Measurements from ENCODE around the gene PTPRG. TPM values are rescaled to one million over a fixed set of nuclear protein-coding genes. Genes with fewer than 3 reads are reported as not detected.

Gene PTPRG
- total and polyA plus RNA-seq, 2 donors (not counting 1 experiment from before 2014, with no cell fraction given): 67.0 to 97.9 TPM

DNA sequence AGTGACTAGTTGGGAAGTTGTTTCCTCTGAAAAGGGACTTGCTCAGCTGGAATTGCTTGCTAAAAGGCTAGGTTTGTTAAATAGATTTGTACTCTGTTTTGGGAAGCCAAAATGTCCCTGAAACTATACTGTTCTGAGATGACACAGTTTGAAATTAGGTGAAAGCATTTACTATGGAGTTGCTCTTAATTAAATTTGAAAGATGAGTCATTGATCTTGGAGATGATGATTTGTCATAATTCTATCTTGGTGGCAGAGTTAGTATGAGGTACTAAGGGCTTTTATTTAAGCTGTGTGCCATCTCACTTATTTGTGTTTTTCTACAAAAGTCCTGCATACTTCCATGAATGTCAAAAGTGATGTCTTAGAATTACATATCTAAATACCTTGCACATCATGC is 320.9 kb downstream of the PTPRG start:
- no peak for TF ChIP-seq EZH2 (IDR thresholded peaks at IDR 0.05; ENCODE audit: low read length, missing control alignments)
- TF ChIP-seq, protein P1, sequence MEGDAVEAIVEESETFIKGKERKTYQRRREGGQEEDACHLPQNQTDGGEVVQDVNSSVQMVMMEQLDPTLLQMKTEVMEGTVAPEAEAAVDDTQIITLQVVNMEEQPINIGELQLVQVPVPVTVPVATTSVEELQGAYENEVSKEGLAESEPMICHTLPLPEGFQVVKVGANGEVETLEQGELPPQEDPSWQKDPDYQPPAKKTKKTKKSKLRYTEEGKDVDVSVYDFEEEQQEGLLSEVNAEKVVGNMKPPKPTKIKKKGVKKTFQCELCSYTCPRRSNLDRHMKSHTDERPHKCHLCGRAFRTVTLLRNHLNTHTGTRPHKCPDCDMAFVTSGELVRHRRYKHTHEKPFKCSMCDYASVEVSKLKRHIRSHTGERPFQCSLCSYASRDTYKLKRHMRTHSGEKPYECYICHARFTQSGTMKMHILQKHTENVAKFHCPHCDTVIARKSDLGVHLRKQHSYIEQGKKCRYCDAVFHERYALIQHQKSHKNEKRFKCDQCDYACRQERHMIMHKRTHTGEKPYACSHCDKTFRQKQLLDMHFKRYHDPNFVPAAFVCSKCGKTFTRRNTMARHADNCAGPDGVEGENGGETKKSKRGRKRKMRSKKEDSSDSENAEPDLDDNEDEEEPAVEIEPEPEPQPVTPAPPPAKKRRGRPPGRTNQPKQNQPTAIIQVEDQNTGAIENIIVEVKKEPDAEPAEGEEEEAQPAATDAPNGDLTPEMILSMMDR (conservative IDR thresholded peaks at IDR 0.05 in 1 of 2, IDR thresholded peaks at IDR 0.05 in 1 of 2; ENCODE audit: low read depth in 1 of 2, low read length in 2 of 2): no peak

DNA sequence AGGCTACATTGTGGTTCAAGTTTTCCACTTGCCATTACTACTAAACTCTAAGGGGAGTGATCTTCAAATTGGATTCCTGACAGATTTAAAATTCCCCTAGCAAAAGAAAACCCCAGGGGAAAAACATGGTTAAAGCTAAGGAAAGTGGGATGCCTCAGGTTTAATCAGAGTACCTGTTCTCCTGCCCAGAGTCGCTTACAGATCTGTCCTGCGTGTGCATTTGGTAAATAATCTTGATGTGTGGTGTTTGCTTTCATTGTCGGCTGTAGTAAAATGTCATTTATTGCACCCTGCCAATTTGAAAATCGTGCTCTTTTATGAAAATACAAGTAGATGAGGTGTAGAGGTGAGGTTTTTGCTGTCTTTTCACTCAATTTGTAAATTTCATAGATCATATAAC is 323.4 kb downstream of the PTPRG start:
- Histone ChIP-seq H3K9me3 (ENCODE audit: control insufficient read depth, insufficient read depth, low read depth, low read length) (no peaks in the 10 kb centered on the region), H4K20me1 (ENCODE audit: control insufficient read depth, extremely low read depth, insufficient read depth, low read length) (peaks cover 2% of the 10 kb centered on the region), H3K4me1 (ENCODE audit: control insufficient read depth, extremely low read depth, insufficient read depth, low read length) (no peaks in the 10 kb centered on the region), H3K36me3 (ENCODE audit: control insufficient read depth, insufficient read depth, low read length) (no peaks in the 10 kb centered on the region), H3K4me2 (ENCODE audit: extremely low read depth, insufficient read depth, low read length) (no peak overlapping the region), H3K9ac (ENCODE audit: insufficient read depth, low read length) (no peak overlapping the region), H3K27ac (ENCODE audit: insufficient read depth, low read length) (no peak overlapping the region), H3K27me3 (ENCODE audit: control insufficient read depth, insufficient read depth, low read length) (no peaks in the 10 kb centered on the region), H3K4me3 (replicated peaks in 1 of 4; ENCODE audit: control extremely low read depth in 1 of 4, insufficient read depth in 1 of 4, low read depth in 3 of 4, low read length in 4 of 4) (no peak overlapping the region), H3K79me2 (ENCODE audit: control insufficient read depth, insufficient read depth, low read length) (no peaks in the 10 kb centered on the region), H2AFZ (ENCODE audit: low read length) (no peak overlapping the region)
- TF ChIP-seq, protein P1 (conservative IDR thresholded peaks at IDR 0.05 in 1 of 2, IDR thresholded peaks at IDR 0.05 in 1 of 2; ENCODE audit: low read depth in 1 of 2, low read length in 2 of 2): no peak
- no peak for TF ChIP-seq EZH2 (IDR thresholded peaks at IDR 0.05; ENCODE audit: low read length, missing control alignments)
- DNase-seq (ENCODE audit: low read depth in 2 of 2): no peak

More for the DNA sequence above, 320.9 kb downstream of the PTPRG start:
- Histone ChIP-seq H3K79me2 (ENCODE audit: control insufficient read depth, insufficient read depth, low read length) (no peaks in the 10 kb centered on the region), H3K36me3 (ENCODE audit: control insufficient read depth, insufficient read depth, low read length) (no peaks in the 10 kb centered on the region), H3K4me1 (ENCODE audit: control insufficient read depth, extremely low read depth, insufficient read depth, low read length) (no peaks in the 10 kb centered on the region), H3K27me3 (ENCODE audit: control insufficient read depth, insufficient read depth, low read length) (no peaks in the 10 kb centered on the region), H3K4me3 (replicated peaks in 1 of 4; ENCODE audit: control extremely low read depth in 1 of 4, insufficient read depth in 1 of 4, low read depth in 3 of 4, low read length in 4 of 4) (no peak overlapping the region), H3K9ac (ENCODE audit: insufficient read depth, low read length) (no peak overlapping the region), H4K20me1 (ENCODE audit: control insufficient read depth, extremely low read depth, insufficient read depth, low read length) (no peaks in the 10 kb centered on the region), H3K4me2 (ENCODE audit: extremely low read depth, insufficient read depth, low read length) (no peak overlapping the region), H2AFZ (ENCODE audit: low read length) (no peak overlapping the region), H3K27ac (ENCODE audit: insufficient read depth, low read length) (no peak overlapping the region), H3K9me3 (ENCODE audit: control insufficient read depth, insufficient read depth, low read depth, low read length) (no peaks in the 10 kb centered on the region)
- DNase-seq (ENCODE audit: low read depth in 2 of 2): no peak

DNA sequence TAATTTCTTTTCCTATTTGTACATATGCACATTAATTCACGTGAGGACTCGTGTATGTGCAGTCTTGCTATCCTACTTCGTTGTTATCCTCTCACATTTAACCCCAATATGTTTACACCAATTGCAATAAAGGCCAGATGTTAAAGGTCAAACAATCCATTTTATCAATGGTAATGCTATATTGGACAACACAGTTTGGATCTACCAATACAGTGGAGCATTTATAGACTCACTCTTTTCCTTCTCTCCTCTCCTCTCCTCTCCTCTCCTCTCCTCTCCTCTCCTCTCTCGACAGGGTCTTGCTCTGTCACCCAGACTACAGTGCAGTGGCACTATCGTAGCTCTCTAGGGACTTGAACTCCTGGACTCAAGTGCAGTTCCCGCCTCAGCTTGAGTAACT is 324.0 kb downstream of the PTPRG start:
- H4K20me1 ChIP-seq (ENCODE audit: control insufficient read depth, extremely low read depth, insufficient read depth, low read length): peaks cover 2% of the 10 kb centered on the region
- no peak overlapping the region for H3K27ac ChIP-seq (ENCODE audit: insufficient read depth, low read length)
- H3K4me1 ChIP-seq (ENCODE audit: control insufficient read depth, extremely low read depth, insufficient read depth, low read length): no peaks in the 10 kb centered on the region
- no peaks in the 10 kb centered on the region for H3K27me3 ChIP-seq (ENCODE audit: control insufficient read depth, insufficient read depth, low read length)
- H3K4me2 ChIP-seq (ENCODE audit: extremely low read depth, insufficient read depth, low read length): no peak overlapping the region
- H2AFZ ChIP-seq (ENCODE audit: low read length): no peak overlapping the region
- H3K9ac ChIP-seq (ENCODE audit: insufficient read depth, low read length): no peak overlapping the region
- H3K4me3 ChIP-seq (replicated peaks in 1 of 4; ENCODE audit: control extremely low read depth in 1 of 4, insufficient read depth in 1 of 4, low read depth in 3 of 4, low read length in 4 of 4): no peak overlapping the region
- H3K36me3 ChIP-seq (ENCODE audit: control insufficient read depth, insufficient read depth, low read length): no peaks in the 10 kb centered on the region
- H3K79me2 ChIP-seq (ENCODE audit: control insufficient read depth, insufficient read depth, low read length): no peaks in the 10 kb centered on the region
- DNase-seq (ENCODE audit: low read depth in 2 of 2): no peak
- no peak for TF ChIP-seq EZH2 (IDR thresholded peaks at IDR 0.05; ENCODE audit: low read length, missing control alignments)
- TF ChIP-seq, protein P1 (conservative IDR thresholded peaks at IDR 0.05 in 1 of 2, IDR thresholded peaks at IDR 0.05 in 1 of 2; ENCODE audit: low read depth in 1 of 2, low read length in 2 of 2): no peak
- no peaks in the 10 kb centered on the region for H3K9me3 ChIP-seq (ENCODE audit: control insufficient read depth, insufficient read depth, low read depth, low read length)
